ENCODE data around the gene SRGAP1. TPM values are rescaled to one million over a fixed set of nuclear protein-coding genes. Genes with fewer than 3 reads are reported as not detected.

The SRGAP1 gene
- total and polyA plus RNA-seq, 2 of the 8 experiments (the other 6 are each of a cell fraction or from before 2014, with no cell fraction given): 3.2 to 7.3 TPM

- TF ChIP-seq NANOG (IDR thresholded peaks at IDR 0.05; ENCODE audit: insufficient read depth, low read depth, low read length, poor library complexity, severe bottlenecking) (no peak), RBBP5 (IDR thresholded peaks at IDR 0.05; ENCODE audit: borderline replicate concordance, low read depth, low read length) (no peak), PHF8 (conservative IDR thresholded peaks at IDR 0.05; ENCODE audit: low read depth, low read length) (no peak)
Measured at GRCh38 chr12:64122154-64122553, 277.7 kb downstream of the SRGAP1 start (continued).
